ENCODE measurements around the gene LRTM1. TPM values are rescaled to one million over a fixed set of nuclear protein-coding genes. Genes with fewer than 3 reads are reported as not detected.

The LRTM1 gene
- total and polyA plus RNA-seq, 2 of the 13 experiments (the other 11 are each of a cell fraction or from before 2014, with no cell fraction given), result not detected

DNA sequence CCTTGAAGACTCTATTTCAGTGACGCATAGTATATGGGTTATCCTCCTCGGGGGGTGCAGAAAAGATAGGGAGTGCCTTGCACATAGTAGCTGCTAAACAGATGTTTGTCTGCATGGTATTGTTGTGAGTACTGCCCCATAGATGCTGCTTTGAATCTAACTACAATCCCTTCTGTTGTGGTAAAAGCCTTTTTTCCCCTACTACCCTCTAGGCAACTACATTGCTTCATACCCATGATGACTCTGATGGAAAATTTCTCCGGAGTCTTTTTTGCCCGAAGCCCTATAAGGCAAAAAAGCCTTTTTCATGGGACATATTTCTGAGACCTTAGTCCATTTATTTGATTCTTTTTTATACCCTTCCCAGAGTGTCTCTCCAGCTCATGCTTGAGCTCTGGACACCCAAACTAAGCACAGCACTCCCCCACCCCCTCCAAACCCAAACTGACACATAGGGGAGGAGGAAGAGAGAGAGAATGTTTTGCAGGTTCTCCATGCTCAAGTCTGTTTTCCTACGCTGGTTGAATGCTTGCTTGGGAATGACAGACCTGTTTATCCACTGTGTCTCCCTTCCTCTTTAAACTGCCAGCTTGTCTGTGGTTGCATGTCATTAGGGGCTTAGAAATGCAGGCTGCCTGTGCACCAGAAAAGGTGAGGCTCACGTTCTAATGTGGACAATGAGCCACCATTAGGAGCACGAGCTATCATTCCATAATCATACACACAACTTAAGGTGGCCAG is 52.9 kb downstream of the LRTM1 start:
- no peak overlapping the region for H2AFZ ChIP-seq (ENCODE audit: low read length)

More for the DNA sequence above, 52.9 kb downstream of the LRTM1 start:
- in situ Hi-C loops (cut with HindIII; ENCODE audit: extremely low pct_ligation_motif_present, low pct_unique_long_range_greater_than_20kb) (loop anchor here (25.0 kb wide), 3 partner anchors 862 to 1387 kb away; no protein-coding TSS in a partner anchor), intact Hi-C loops (cut with micrococcal nuclease; ENCODE audit: unreplicated experiment) (no loop called here)
- Histone ChIP-seq H3K9me3 (ENCODE audit: low read length) (no peaks in the 10 kb centered on the region), H3K36me3 (replicated peaks in 1 of 2; ENCODE audit: control insufficient read depth in 1 of 2, insufficient read depth in 2 of 2, low read length in 2 of 2) (no peaks in the 10 kb centered on the region), H3K4me3 (replicated peaks in 1 of 3; ENCODE audit: insufficient read depth in 1 of 3, low read depth in 2 of 3, low read length in 3 of 3) (no peak overlapping the region), H3K4me1 (ENCODE audit: insufficient read depth, low read length) (no peaks in the 10 kb centered on the region), H3K79me2 (ENCODE audit: insufficient read depth, low read length) (no peaks in the 10 kb centered on the region), H4K20me1 (ENCODE audit: insufficient read depth, low read length) (no peaks in the 10 kb centered on the region), H3K4me2 (ENCODE audit: low read depth, low read length) (no peak overlapping the region), H3K27ac (ENCODE audit: extremely low read length, insufficient read depth, low read length) (no peak overlapping the region), H3K9ac (ENCODE audit: insufficient read depth, low read depth, low read length) (no peak overlapping the region), H3K27me3 (ENCODE audit: control insufficient read depth in 1 of 2, insufficient read depth in 2 of 2, low read length in 2 of 2) (peaks cover 0 to 8% of the 10 kb centered on the region in 2 experiments; a peak in 1 of 5 replicates)
- FAIRE-seq (no peak), DNase-seq (ENCODE audit: low spot score) (no peak), ATAC-seq (no peak)
- 1% methylated on average over 5 of the region's 7 CpGs for WGBS (ENCODE audit: low lambda C conversion rate)
- BruUV-seq (replicated peaks), result no TSS peak
- TF ChIP-seq KLF11 (CRISPR knock-in tag; IDR thresholded peaks at IDR 0.05) (no peak), SMARCC2 (IDR thresholded peaks at IDR 0.05) (no peak), ZNF549 (CRISPR knock-in tag; IDR thresholded peaks at IDR 0.05) (no peak), PAX8 (CRISPR knock-in tag; IDR thresholded peaks at IDR 0.05; ENCODE audit: borderline replicate concordance) (no peak), HMGA1 (CRISPR knock-in tag; conservative IDR thresholded peaks at IDR 0.05) (no peak), MEIS1 (CRISPR knock-in tag; IDR thresholded peaks at IDR 0.05; ENCODE audit: borderline replicate concordance) (no peak), ZNF331 (CRISPR knock-in tag; IDR thresholded peaks at IDR 0.05) (no peak), ZNF333 (CRISPR knock-in tag; IDR thresholded peaks at IDR 0.05; ENCODE audit: borderline replicate concordance) (no peak), ZNF674 (CRISPR knock-in tag; IDR thresholded peaks at IDR 0.05; ENCODE audit: low read depth) (no peak), IKZF4 (CRISPR knock-in tag; IDR thresholded peaks at IDR 0.05; ENCODE audit: borderline replicate concordance, low read depth, not compliant biosample characterization) (no peak), SRSF9 (IDR thresholded peaks at IDR 0.05; ENCODE audit: borderline replicate concordance, insufficient read depth, low read depth, low read length, poor library complexity, severe bottlenecking) (no peak), DZIP1 (CRISPR knock-in tag; IDR thresholded peaks at IDR 0.05) (no peak)
- TF ChIP-seq, protein P1, sequence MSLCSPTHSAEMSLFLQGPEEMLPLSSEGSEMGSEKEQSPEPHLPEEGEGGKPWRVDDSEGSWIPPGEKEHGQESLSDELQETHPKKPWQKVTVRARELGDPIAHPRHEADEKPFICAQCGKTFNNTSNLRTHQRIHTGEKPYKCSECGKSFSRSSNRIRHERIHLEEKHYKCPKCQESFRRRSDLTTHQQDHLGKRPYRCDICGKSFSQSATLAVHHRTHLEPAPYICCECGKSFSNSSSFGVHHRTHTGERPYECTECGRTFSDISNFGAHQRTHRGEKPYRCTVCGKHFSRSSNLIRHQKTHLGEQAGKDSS (CRISPR knock-in tag; IDR thresholded peaks at IDR 0.05; ENCODE audit: borderline replicate concordance, low read depth), result no peak
- TF ChIP-seq, protein P2, sequence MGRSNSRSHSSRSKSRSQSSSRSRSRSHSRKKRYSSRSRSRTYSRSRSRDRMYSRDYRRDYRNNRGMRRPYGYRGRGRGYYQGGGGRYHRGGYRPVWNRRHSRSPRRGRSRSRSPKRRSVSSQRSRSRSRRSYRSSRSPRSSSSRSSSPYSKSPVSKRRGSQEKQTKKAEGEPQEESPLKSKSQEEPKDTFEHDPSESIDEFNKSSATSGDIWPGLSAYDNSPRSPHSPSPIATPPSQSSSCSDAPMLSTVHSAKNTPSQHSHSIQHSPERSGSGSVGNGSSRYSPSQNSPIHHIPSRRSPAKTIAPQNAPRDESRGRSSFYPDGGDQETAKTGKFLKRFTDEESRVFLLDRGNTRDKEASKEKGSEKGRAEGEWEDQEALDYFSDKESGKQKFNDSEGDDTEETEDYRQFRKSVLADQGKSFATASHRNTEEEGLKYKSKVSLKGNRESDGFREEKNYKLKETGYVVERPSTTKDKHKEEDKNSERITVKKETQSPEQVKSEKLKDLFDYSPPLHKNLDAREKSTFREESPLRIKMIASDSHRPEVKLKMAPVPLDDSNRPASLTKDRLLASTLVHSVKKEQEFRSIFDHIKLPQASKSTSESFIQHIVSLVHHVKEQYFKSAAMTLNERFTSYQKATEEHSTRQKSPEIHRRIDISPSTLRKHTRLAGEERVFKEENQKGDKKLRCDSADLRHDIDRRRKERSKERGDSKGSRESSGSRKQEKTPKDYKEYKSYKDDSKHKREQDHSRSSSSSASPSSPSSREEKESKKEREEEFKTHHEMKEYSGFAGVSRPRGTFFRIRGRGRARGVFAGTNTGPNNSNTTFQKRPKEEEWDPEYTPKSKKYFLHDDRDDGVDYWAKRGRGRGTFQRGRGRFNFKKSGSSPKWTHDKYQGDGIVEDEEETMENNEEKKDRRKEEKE (IDR thresholded peaks at IDR 0.05), result no peak
- ChIA-PET POLR2A (no interaction called here), CTCF (ENCODE audit: low intra/inter-chr PET ratio, low total read pairs) (no interaction called here)

Measured in HepG2 (cell line).